ENCODE measurements around the gene DNER. TPM values are rescaled to one million over a fixed set of nuclear protein-coding genes. Genes with fewer than 3 reads are reported as not detected.

Gene DNER
- total RNA-seq, 1 experiment from 2014 or later = 3.7 TPM

- no peak for ATAC-seq
- Mint-ChIP-seq H3K27me3 (ENCODE audit: low read depth) (no peaks in the 10 kb centered on the region), H3K36me3 (no peaks in the 10 kb centered on the region), H3K9me3 (peaks cover 11% of the 10 kb centered on the region), H3K4me1 (peaks cover 3% of the 10 kb centered on the region; the same call in 1 of the 2 replicates), H3K4me3 (no peak overlapping the region), H3K27ac (no peak overlapping the region)
- ChIA-PET CTCF (interaction anchor here (0.7 kb wide), 4 partner anchors 9 to 481 kb away, joined by 3 to 7 read pairs (median 4); partner anchors contain the start of gene DNER), POLR2A (interaction anchor here (0.7 kb wide), 2 partner anchors 359 to 448 kb away, joined by 3 to 6 read pairs; no protein-coding TSS in a partner anchor)
- no peak for DNase-seq (ENCODE audit: low spot score)
- TF ChIP-seq CBFB (CRISPR knock-in tag; IDR thresholded peaks at IDR 0.05; ENCODE audit: low read depth) (no peak), JAZF1 (CRISPR knock-in tag; IDR thresholded peaks at IDR 0.05) (no peak), ZNF532 (CRISPR knock-in tag; IDR thresholded peaks at IDR 0.05; ENCODE audit: borderline replicate concordance) (no peak), PREB (CRISPR knock-in tag; IDR thresholded peaks at IDR 0.05; ENCODE audit: borderline replicate concordance) (no peak), NFYB (CRISPR knock-in tag; conservative IDR thresholded peaks at IDR 0.05; ENCODE audit: low read depth) (no peak), IRF2 (CRISPR knock-in tag; IDR thresholded peaks at IDR 0.05; ENCODE audit: borderline replicate concordance, low read depth) (no peak), ZNF425 (CRISPR knock-in tag; conservative IDR thresholded peaks at IDR 0.05) (no peak), PRDM15 (CRISPR knock-in tag; IDR thresholded peaks at IDR 0.05) (no peak), AR (CRISPR knock-in tag; IDR thresholded peaks at IDR 0.05) (no peak), TEAD4 (CRISPR knock-in tag; IDR thresholded peaks at IDR 0.05) (no peak), ARID4B (CRISPR knock-in tag; IDR thresholded peaks at IDR 0.05; ENCODE audit: borderline replicate concordance) (no peak), CDX4 (CRISPR knock-in tag; IDR thresholded peaks at IDR 0.05; ENCODE audit: borderline replicate concordance) (no peak), TCF7 (CRISPR knock-in tag; IDR thresholded peaks at IDR 0.05; ENCODE audit: low read depth) (no peak), ETV6 (CRISPR knock-in tag; IDR thresholded peaks at IDR 0.05) (no peak), E2F5 (CRISPR knock-in tag; IDR thresholded peaks at IDR 0.05) (no peak)
Observed at GRCh38 chr2:229426464-229426863, 287.9 kb downstream of the DNER start.

All from WTC11 (cell line).